ENCODE results near the gene ACSS3. TPM values are rescaled to one million over a fixed set of nuclear protein-coding genes. Genes with fewer than 3 reads are reported as not detected.

Gene ACSS3
- total RNA-seq, 1 experiment from 2014 or later = not detected

DNA sequence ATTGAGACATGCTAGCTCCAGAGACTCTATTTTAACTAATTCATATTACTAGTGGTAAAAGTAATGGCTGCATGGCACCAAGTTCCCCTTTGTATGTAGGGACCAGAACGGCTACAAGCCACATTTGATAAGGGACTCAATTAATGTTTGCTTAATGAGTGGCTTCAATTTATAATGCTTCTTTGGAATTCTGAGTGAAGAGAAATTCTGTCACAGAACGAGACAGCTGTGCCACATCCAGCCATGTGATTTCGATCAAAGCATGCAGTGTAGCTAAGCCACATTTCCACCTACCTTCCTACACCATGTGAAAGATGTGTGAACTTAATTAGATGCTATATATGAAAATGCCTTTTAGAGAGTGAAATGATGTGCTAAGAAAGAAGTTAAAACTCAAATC lies 217.4 kb downstream of the ACSS3 start:
- no peak for DNase-seq (ENCODE audit: low spot score)

DNA sequence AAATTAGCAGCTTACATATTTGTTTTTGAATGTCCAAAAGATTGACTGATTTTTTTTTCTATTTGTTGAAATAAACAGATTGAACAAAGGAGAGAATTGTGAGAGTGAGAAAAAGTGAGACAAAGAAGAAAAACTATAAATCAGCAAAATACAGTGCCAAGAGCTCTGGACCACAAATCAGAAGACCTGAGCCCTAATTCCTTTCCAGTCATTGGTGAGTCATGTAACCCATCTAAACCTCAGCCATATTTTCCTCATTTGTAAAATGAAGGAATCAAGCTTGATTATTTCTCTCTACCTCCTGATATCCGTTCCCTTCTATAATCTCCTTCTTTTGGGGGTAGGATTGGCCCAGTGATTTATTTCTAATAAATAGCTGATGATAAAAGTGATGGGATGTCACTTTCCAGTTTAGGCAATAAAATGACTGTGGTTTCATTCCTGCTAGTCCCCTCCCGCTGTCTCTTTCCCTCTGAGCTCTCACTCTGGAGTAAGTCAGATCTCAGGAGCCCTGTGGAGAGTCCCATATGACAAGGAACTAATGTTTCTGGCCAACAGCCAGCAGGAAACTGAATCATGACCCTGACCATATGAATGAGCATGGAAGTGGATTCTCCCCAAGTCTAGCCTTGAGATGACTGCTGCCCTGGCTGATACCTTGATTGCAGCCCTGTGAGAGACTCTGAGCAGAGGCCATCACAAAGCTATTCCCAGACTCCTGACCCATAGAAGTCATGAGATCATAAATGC lies 218.9 kb downstream of the ACSS3 start:
- peak; percentile 92 for DNase-seq (ENCODE audit: low spot score)

DNA sequence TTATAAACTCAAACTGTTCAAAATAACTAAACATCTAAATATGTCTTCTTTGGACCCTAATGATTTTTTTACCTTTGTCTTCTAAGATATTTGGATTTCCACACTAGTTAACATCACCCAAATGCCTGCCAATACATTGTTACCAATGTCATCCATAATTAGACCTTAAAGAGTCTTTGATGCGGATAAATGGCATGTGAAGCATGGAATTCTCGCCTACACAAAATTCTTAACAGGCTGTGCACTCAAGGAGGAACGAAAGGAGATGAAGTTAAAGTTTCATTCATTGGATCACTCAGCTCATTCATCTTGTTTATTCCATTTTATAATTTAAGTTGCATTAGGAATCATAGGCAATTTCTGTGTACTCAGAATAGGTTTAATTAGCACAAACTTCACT lies 219.7 kb downstream of the ACSS3 start:
- DNase-seq (ENCODE audit: low spot score) = no peak

DNA sequence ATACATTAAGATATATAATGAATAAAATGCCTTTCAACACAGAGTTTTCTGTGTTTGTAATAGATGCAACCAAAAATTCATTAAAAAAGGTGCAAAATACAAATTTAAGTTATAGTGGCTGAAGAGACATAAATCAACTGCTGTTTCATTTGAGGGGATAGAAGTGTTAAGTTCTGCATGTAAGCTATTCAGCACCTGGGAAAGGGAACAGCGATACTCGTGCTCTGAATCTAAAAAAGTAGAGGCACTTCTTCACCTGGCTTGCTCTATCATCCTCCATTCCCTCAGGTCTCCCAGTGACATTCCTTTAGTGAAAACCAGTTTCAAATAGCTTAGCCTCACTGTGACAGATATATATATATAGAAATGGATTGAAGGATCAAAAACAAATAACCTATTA lies 222.6 kb downstream of the ACSS3 start:
- no peak for DNase-seq (ENCODE audit: low spot score)

DNA sequence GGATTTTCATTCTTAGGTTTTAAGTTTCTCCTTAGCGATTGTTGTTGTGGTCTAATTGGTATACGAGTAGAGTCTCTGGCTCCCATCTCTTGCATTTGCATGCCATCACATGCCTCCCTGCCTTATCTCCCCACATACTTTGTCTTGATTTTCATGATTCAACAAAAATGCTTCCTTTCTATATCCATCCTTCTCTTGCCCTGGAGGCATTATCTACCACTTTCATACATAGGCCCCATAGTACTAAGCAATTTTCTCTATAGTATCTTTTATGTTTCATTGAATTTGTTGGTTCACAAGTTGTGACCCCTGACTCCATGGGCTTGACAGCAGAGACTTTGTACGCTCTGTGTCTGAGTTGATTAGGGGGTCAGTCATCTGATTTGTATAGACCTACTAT lies 226.1 kb downstream of the ACSS3 start:
- no peak for DNase-seq (ENCODE audit: low spot score)

Other genes starting within 250 kb of the ACSS3 start
- 0.21 and 1.2 TPM in 2 replicates for gene LIN7A, start 140.1 kb upstream of the ACSS3 start, total RNA-seq (2014; rRNA removed; shearing (Covaris generic))

All from A172 (cell line).